Measurements from ENCODE around the gene PSTK. TPM values are rescaled to one million over a fixed set of nuclear protein-coding genes. Genes with fewer than 3 reads are reported as not detected.

The PSTK gene
- total and polyA plus RNA-seq, 8 donors, result 1.2 to 11.6 (median 4.1) TPM; not detected in 2

GRCh38 chr10:122968698-122969097, 11.5 kb upstream of the PSTK start:
- H3K36me3 ChIP-seq, result no peaks in the 10 kb centered on the region
- 59 to 86% (median 72%) methylated on average over 3 of the region's 3 CpGs for WGBS, 5 donors

GRCh38 chr10:122974023-122974422, 6.2 kb upstream of the PSTK start:
- Histone ChIP-seq H3K4me1 (peaks cover 0 to under 1% (median 0%) of the 10 kb centered on the region in 4 donors), H3K36me3 (no peaks in the 10 kb centered on the region), H3K9me3 (no peaks in the 10 kb centered on the region), H3K27ac (no peak overlapping the region), H3K4me3 (no peak overlapping the region), H3K27me3 (no peaks in the 10 kb centered on the region)
- intact Hi-C loops (cut with DNase I; ENCODE audit: low total_unique reads), result no loop called here
- TF ChIP-seq EP300 (IDR thresholded peaks at IDR 0.05) (no peak), POLR2AphosphoS5 (IDR thresholded peaks at IDR 0.05) (no peak), POLR2A (IDR thresholded peaks at IDR 0.05) (no peak), CTCF (IDR thresholded peaks at IDR 0.05) (no peak)
- 49 to 64% (median 55%) methylated on average over 5 of the region's 5 CpGs for WGBS, 5 donors
- DNase-seq, result peak in 1 of 2 donors; percentile 26

More at GRCh38 chr10:122968698-122969097, 11.5 kb upstream of the PSTK start:
- Histone ChIP-seq H3K27me3 (no peaks in the 10 kb centered on the region), H3K4me3 (no peak overlapping the region), H3K27ac (no peak overlapping the region), H3K9me3 (peaks cover 0 to 51% (median 16%) of the 10 kb centered on the region in 4 donors), H3K4me1 (no peaks in the 10 kb centered on the region)
- TF ChIP-seq EP300 (IDR thresholded peaks at IDR 0.05) (no peak), POLR2AphosphoS5 (IDR thresholded peaks at IDR 0.05) (no peak), POLR2A (IDR thresholded peaks at IDR 0.05) (no peak), CTCF (IDR thresholded peaks at IDR 0.05) (no peak)
- intact Hi-C loops (cut with DNase I; ENCODE audit: low total_unique reads), result no loop called here
- DNase-seq, result no peak

- WGBS, 5 donors, result 68 to 90% (median 88%) methylated on average over 3 of the region's 3 CpGs
- Histone ChIP-seq H3K4me3 (no peak overlapping the region), H3K27ac (no peak overlapping the region), H3K27me3 (no peaks in the 10 kb centered on the region), H3K36me3 (no peaks in the 10 kb centered on the region), H3K9me3 (no peaks in the 10 kb centered on the region), H3K4me1 (peaks cover 2 to 6% (median 4%) of the 10 kb centered on the region in 4 donors)
- DNase-seq, result no peak
- TF ChIP-seq POLR2AphosphoS5 (IDR thresholded peaks at IDR 0.05) (no peak), EP300 (IDR thresholded peaks at IDR 0.05) (no peak), CTCF (IDR thresholded peaks at IDR 0.05) (no peak), POLR2A (IDR thresholded peaks at IDR 0.05) (no peak)
- intact Hi-C loops (cut with DNase I; ENCODE audit: low total_unique reads), result no loop called here
Observed at GRCh38 chr10:122974543-122975064, 5.6 kb upstream of the PSTK start.

- Histone ChIP-seq H3K27ac (peak overlapping the region in 3 of 5 donors; percentile 94 to 97 (median 95)), H3K9me3 (no peaks in the 10 kb centered on the region), H3K27me3 (no peaks in the 10 kb centered on the region), H3K36me3 (peaks cover 0 to 6% (median 1%) of the 10 kb centered on the region in 4 donors), H3K4me1 (peaks cover 6 to 21% (median 15%) of the 10 kb centered on the region in 4 donors), H3K4me3 (peak overlapping the region; percentile 66 to 88 (median 74))
- TF ChIP-seq CTCF (IDR thresholded peaks at IDR 0.05) (peak in 1 of 7 experiments; percentile 39), EP300 (IDR thresholded peaks at IDR 0.05) (no peak), POLR2AphosphoS5 (IDR thresholded peaks at IDR 0.05) (no peak), POLR2A (IDR thresholded peaks at IDR 0.05) (no peak)
- 9 to 28% (median 18%) methylated on average over 4 of the region's 4 CpGs for WGBS, 5 donors
- intact Hi-C loops (cut with DNase I; ENCODE audit: low total_unique reads), result no loop called here
- peak in 1 of 2 donors; percentile 52 for DNase-seq
Observed at GRCh38 chr10:122981066-122981464, 864 bp downstream of the PSTK start.

All from stomach (tissue), 9 donors.